Right lung (tissue), 5 donors: ENCODE measurements around the gene UBN1. TPM values are rescaled to one million over a fixed set of nuclear protein-coding genes. Genes with fewer than 3 reads are reported as not detected.

Experiments
- DNase-seq, 2 donors: peaks; one replicate each; pipeline ENCODE4 v3.0.0-alpha.2; 2013
- polyA plus RNA-seq, 5 donors: library from polyadenylated mRNA; unstranded; fragments of 120-200 nt; gene quantifications; one replicate each; pipeline versions ENCODE4 v1.2.1 to v1.2.3, GENCODE V29; 2013; ENCODE audit warnings: inconsistent platforms in 1 of 5, low replicate concordance in 1 of 5; ENCODE audit not compliant: insufficient read length in 5 of 5, insufficient read depth in 1 of 5

The UBN1 gene
- polyA plus RNA-seq, 5 donors = 29.7 to 38.2 (median 31.1) TPM

DNA sequence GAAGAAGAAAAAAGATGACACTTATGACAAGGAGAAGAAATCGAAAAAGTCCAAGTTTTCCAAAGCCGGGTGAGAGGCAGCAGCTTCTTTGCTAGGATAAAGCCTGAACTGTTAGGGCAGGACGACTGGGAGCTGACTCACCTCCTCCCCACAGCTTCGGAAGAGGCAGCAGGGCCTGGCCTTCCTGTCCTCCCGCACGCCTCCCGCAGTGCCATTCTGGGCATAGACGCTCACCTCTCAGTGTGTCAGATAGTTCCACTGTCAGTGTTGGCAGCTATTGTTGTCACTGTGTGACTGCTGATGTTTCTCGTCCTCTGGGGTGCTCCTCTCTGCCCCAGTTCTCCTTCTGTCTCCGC lies 12.6 kb downstream of the UBN1 start:
- DNase-seq = no peak

- DNase-seq = no peak
Measured at GRCh38 chr16:4860727-4861342, 13.6 kb downstream of the UBN1 start.

- no peak for DNase-seq
Measured at GRCh38 chr16:4862639-4863038, 15.4 kb downstream of the UBN1 start.

GRCh38 chr16:4864728-4865127 lies 17.4 kb downstream of the UBN1 start:
- DNase-seq = no peak

- DNase-seq = no peak
Measured at GRCh38 chr16:4865231-4865860, 18.1 kb downstream of the UBN1 start.

GRCh38 chr16:4866586-4866985 lies 19.3 kb downstream of the UBN1 start:
- DNase-seq = no peak

DNA sequence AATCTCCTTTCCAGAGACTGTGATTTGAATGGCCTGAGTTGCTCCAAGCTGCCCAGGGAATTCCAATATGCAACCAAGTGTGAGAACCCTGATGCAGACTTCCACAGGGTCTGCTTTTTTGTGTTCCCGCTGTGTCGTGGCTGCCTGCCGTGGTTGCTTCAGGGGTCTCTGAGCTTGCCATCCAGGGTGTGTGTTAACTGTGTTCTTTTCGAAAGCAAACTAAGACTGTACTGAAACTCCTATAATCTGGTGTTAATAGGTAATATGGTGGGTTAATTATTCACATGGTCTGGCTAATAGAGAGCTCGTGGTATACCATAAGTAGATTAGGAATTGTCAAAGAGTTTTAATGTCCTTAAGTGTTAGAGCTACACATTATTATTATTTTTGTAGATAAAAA lies 20.7 kb downstream of the UBN1 start:
- no peak for DNase-seq

- DNase-seq = no peak
Measured at GRCh38 chr16:4868535-4868934, 21.3 kb downstream of the UBN1 start.

GRCh38 chr16:4869147-4869805 lies 22.0 kb downstream of the UBN1 start:
- DNase-seq = no peak

- DNase-seq = no peak
Measured at GRCh38 chr16:4870138-4870671, 22.9 kb downstream of the UBN1 start.

DNA sequence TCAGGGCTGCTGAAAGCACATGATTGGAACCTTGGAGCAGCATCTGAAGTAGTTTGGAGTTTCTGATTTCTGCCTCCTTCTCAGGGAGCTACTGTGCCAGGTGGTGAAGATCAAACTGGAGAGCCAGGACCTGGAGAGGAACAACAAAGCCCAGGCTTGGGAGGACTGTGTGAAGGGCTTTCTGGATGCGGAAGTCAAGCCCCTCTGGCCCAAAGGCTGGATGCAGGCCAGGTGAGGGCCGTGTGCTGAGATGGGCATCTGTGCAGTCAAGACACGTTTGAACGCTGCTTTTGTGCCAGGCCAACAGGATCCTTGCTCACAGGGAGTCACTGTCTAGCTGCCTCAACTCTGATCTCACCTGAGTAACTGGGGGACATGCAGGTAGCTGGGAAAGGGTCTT lies 23.8 kb downstream of the UBN1 start:
- no peak for DNase-seq

GRCh38 chr16:4873091-4873490 lies 25.8 kb downstream of the UBN1 start:
- DNase-seq = no peak

DNA sequence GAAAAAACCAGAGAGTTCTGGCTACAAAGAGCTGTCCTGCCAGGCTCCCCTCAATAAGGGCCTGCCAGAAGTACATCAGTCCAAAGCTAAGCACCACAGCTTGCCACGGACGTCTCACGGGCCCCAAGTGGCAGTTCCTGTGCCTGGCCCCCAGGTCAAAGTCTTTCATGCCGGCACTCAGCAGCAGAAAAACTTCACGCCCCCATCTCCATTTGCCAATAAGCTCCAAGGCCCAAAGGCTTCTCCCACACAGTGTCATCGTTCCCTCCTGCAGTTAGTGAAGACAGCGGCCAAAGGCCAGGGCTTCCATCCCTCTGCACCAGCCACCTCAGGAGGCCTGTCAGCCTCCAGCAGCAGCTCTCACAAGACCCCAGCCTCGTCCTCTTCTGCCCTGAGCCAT lies 27.4 kb downstream of the UBN1 start:
- no peak for DNase-seq

- DNase-seq = no peak
Measured at GRCh38 chr16:4876646-4877379, 29.5 kb downstream of the UBN1 start.

GRCh38 chr16:4877380-4877685 lies 30.1 kb downstream of the UBN1 start:
- DNase-seq = no peak

DNA sequence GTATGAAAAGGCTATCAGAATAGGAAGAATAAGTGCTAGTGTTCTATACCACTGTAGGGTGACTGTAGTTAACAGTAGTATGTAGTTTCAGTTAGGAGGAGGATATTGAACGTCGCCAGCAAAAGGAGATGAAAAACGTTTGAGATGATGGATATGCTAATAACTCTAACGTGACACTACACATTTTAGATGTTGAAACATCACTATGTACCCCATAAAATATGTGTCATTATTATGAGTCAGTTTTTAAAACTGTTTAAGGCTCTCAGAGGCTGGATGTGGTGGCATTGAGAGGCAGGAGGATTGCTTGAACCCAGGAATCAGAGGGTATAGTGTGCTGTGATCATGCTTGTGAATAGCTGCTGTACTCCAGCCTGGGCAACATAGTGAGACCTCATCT lies 31.8 kb downstream of the UBN1 start:
- DNase-seq = no peak

GRCh38 chr16:4880006-4880580 lies 32.8 kb downstream of the UBN1 start:
- DNase-seq = no peak

GRCh38 chr16:4882000-4882632 lies 34.8 kb downstream of the UBN1 start:
- no peak for DNase-seq

- DNase-seq = peak in 1 of 2 donors; percentile 31
Measured at GRCh38 chr16:4882633-4883285, 35.5 kb downstream of the UBN1 start.

DNA sequence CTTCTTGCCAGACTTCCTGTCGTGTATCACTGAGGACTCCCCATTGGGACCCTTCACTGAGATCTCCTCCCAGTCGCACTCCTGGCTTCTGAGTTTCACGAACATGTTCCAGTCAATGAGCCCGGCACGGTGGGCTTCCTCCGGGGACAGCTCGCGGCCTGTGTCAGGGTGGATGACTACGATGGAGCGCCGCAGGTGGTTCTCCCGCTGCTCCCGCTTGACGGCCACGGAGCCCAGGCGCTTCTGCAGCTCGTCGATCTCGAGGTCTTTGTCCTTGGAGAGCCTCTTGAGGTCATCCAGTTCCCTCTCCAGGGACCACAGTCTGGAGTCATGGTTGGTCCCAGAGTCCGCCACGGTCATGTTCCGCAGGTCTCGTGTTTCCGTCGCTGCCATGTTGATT lies 36.2 kb downstream of the UBN1 start:
- DNase-seq = no peak

- DNase-seq = no peak
Measured at GRCh38 chr16:4884209-4884608, 36.9 kb downstream of the UBN1 start.
